GM21515 (cell line): Measurements from ENCODE around the gene BCKDHB.
A peak's percentile ranks its signal among the peaks of the same experiment; 100 is the strongest.

Source experiments
- ATAC-seq: cut with Tn5 transposase; IDR thresholded peaks from one replicate; pipeline ENCODE4 v1.9.1; 2021; ENCODE audit not compliant: unreplicated experiment

Gene BCKDHB

GRCh38 chr6:80148220-80148619 lies 41.7 kb downstream of the BCKDHB start:
- no peak for ATAC-seq

DNA sequence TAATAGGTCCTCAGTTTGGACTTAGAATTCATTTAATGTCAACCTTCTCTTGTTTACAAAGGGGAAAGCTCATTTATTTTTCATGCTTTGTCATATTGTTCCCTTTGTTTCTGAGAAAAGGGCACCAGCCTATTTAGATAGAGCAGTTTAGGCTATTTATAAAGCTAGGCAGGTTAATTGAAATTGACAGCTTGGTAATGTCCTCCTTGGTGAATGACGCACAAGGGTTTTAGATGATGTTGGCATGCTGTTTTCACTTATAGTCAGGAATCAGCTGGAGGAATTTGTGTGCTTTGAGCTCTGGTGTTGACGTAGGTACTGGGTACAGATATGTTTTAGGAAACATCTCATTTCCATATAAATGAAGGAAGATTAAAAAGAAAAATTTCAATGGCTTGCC lies 45.2 kb downstream of the BCKDHB start:
- ATAC-seq = no peak

DNA sequence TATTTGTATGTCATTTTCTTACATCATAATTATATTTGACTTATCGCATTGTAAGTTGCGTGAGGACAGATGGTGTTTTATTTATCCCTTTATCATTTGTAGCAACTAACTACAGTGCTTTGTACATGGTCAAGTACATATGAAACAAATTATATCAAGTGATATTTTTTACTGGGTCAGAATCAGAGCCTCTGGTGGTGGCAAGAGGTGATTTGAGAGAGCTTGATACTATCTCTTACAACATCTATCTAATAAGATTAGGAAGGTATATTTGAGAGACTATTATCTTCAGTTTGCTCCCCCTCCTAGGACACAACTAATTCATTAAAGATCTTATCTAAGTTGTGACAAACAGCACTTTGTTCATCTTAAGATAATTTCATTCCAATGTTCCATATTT lies 47.7 kb downstream of the BCKDHB start:
- no peak for ATAC-seq

GRCh38 chr6:80156221-80156620 lies 49.8 kb downstream of the BCKDHB start:
- no peak for ATAC-seq

DNA sequence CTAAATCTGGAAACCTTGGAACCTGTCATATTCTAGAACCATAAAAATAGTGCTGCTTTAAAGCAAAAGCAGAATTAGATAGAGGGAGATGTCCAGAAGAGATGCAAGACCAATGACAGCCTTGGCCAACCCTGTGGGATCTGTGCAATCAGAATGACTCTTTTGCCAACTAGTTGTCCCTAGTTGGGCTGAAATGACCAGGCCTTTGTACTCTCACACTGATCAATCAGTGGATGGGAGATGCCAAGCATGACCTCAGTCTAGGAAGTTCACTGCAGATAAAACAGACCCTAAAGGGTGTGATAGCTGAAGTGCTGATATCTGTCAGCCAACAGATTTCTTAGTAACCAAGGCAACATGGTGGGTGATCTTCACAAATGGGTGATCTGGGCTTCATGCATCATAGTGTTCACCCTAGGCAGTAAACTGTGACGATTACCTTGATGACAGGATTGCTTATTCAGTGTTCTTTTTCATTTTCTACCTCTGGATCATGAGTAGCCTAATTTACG lies 52.1 kb downstream of the BCKDHB start:
- ATAC-seq = no peak

DNA sequence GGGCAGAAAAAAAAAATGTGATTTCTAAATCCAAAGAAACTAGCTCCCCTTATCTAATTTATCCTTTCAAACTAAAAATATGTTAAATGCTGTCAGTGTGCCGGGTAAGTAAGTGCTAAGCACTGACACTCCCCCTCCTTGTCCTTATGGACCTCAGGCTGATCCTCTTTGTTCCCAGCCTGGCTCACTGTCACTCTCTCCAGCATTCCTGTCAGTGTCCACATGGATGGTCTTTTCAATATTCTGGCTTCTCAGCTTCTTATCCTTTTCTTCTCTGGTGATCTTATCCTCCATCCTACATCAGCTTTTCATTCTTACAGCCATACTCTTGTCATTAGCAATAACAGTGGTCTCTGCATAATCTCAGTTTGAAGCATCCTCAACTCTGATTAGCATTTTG lies 55.0 kb downstream of the BCKDHB start:
- ATAC-seq = no peak

GRCh38 chr6:80163754-80164187 lies 57.3 kb downstream of the BCKDHB start:
- peak; percentile 88 for ATAC-seq

DNA sequence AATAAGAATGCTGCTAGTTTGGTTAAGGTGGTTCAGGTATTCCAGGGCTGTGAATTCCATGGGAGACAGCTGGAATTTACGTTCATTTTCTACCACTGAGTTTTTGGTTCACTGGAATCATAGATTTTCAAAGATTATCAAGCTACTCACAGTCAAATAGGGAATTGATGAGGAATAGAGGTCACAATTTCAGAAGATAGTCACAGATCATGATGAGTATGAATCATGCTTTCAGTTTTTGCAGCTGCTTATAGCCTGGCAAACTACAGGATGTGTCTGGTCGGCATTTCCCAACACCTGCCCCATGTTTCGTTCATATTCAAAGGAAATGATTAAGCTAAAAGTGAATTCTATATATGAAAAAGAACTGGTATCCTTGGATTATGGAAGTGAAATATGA lies 58.7 kb downstream of the BCKDHB start:
- ATAC-seq = peak; percentile 89

- no peak for ATAC-seq
These were observed 59.3 kb downstream of the BCKDHB start for GRCh38 chr6:80165819-80166218.

- ATAC-seq = no peak
These were observed 64.0 kb downstream of the BCKDHB start for GRCh38 chr6:80170433-80170832.

DNA sequence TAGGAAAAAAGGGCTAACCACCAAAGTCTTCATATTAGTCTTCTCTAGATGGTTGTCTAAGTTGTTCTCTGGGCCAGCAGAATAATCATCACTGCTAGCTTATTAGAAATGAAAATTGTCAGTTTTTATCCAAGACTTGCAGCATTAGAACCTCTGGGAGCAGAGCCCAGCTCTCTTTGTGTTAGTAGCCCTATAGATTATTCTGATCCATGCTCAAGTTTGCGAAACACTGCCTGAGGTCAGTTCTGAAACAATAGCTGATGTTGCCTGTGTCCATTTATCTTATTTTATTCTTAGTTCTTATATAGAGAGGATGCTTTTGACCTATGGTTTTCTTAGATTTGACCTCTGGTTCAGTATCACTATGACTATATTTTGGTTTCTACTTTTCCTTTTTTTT lies 66.9 kb downstream of the BCKDHB start:
- ATAC-seq = no peak

DNA sequence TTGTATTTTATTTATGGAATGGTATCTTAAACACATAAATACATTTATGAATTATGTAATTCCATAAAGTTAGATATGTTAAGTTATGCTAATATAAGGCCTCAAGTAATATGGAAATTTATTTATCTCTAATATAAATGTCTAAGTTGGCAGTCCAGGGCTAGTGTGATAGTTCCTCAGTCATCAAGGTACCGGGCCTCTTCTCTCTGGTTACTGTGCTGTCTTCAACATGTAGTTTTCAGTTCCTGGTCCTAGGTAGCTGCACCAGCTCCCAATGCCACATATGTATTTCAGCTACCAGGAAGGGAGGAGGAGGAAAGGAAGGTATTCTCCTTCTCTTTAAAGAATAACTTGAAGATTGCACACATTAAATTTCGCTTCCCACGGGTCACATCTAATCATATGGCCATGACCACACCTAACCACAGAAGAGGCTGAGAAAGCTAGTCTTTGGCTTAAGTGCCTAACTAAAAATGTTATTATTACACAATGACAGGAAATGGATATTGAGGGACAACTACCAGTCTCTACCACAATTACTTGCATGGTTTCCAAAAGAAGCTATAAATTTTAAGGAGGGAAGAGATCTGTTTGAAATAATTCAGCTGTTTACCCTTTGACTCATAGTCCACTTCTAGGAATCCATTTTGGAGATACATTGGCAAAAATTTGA lies 68.6 kb downstream of the BCKDHB start:
- peak; percentile 50 for ATAC-seq

DNA sequence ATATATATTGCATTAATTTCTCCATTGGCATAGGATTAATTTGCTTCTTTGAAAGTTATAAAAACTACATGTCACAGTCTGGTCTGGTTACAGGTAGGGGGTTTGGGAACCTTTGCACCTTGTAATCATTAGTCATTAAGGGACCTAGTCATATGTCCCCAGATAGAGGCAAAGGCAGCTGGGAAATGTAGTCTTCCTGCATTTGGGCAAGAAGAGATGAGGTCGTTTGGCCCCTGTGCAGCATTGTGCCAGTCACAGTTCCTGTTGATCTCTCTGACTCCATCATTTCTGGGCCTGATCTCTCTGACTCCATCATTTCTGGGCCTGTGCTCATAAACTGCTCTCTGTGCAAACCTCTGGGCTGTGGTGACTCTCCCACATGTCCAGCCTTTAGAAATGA lies 73.2 kb downstream of the BCKDHB start:
- no peak for ATAC-seq

- no peak for ATAC-seq
These were observed 75.0 kb downstream of the BCKDHB start for GRCh38 chr6:80181352-80182081.

DNA sequence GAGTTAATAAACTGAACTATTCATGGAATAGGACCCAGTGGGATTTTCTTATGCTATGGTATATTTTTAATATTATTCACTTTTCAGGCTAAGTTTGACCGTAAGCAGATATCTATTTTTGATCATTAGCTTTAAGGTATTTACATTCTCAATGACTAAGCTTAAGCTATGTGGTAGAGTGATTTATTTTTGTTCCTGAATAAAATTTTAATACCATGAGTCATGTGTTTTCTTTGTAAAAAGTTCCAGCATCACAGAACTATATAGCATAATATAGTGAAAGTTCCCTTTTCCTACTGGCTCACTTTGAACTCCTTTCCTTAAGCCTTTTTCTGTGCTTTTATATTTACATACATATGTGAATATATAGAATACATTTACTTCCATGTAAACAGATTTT lies 75.8 kb downstream of the BCKDHB start:
- ATAC-seq = no peak

GRCh38 chr6:80183019-80183795 lies 76.7 kb downstream of the BCKDHB start:
- no peak for ATAC-seq

DNA sequence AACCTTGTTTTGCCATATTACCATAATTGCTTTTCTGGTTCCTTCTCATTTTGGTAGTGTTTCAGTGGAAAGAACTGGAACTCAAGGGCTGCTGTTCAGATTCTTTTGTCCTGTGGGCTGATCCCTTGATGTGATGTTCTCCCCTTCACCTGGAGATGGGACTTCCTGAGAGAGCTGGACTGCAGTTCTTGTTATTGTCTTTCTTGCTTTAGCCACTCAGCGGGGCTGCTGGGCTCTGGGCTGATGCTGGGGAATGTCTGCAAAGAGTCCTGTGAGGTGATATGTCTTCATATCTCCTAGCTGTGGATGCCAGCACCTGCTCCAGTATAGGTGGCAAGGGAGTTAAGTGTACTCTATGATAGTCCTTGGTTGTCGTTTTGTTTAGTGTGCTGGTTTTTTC lies 79.0 kb downstream of the BCKDHB start:
- no peak for ATAC-seq

- no peak for ATAC-seq
These were observed 79.6 kb downstream of the BCKDHB start for GRCh38 chr6:80186082-80186481.

GRCh38 chr6:80196906-80197305 lies 90.4 kb downstream of the BCKDHB start:
- ATAC-seq = no peak

GRCh38 chr6:80197474-80197873 lies 91.0 kb downstream of the BCKDHB start:
- no peak for ATAC-seq

- no peak for ATAC-seq
These were observed 91.5 kb downstream of the BCKDHB start for GRCh38 chr6:80197986-80198385.

GRCh38 chr6:80203283-80203682 lies 96.8 kb downstream of the BCKDHB start:
- no peak for ATAC-seq
